HG03521 (cell line): ENCODE results near the gene PCDHGC3.

Experiments
- ATAC-seq: cut with Tn5 transposase; IDR thresholded peaks from one replicate; pipeline ENCODE4 v1.9.1; 2021; ENCODE audit warnings: mild to moderate bottlenecking, moderate library complexity; ENCODE audit not compliant: unreplicated experiment

PCDHGC3 gene

DNA sequence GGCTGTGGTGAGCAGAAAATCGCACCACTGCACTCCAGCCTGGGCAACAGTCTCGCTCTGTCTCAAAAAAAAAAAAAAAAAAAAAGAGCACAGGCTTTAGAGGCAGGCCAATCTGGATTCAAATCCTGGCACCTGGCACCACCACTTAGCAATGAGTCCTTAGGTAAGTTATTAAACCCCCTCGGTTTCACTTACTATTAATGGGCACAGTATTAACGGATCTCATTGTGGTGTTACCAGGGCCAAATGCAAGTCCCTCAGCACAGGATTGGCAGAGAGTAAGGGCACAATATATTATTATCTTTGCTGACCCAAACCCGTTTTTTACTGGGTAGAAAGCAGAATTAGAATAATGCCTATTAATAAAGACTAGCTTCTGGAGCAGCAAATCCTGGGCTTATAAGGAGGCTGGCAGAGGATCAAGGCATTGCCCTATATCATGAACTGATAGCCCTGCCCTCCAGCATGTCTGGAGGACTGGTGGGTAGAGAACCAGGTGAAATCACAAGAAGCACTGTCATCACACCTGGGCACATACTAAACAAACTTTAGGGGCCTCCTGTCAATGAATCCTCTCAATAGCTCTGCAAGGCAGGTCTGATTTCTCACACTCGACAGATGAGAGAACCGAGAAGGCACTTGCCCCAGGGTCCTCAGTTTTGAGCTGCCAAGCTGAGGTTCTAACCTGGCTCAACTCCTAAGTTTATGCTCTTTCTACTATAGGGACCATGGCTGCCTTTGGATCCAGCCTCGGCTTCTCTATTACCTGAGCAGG is 30.8 kb downstream of the PCDHGC3 start:
- ATAC-seq: no peak

- ATAC-seq: peak; percentile 29
Measured at GRCh38 chr5:141507387-141508091, 31.8 kb downstream of the PCDHGC3 start.

DNA sequence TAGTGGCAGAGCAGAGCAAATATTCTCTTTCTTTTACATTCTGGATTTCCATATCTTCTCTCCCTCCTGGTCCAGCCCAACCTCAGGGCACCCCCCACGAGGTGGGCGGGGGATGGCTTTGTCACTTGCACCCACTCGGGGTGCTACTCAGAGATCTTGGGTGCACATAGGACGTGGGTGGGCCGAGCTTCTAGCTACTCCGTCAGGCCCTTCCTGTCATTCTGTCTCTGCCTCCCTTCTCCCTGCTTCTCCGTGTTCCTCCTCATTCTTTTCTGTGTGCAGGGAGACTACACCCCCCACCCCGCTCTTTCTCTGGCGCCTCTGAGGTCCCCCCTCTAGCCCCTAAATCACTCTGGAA is 32.7 kb downstream of the PCDHGC3 start:
- ATAC-seq: no peak

- ATAC-seq: no peak
Measured at GRCh38 chr5:141508798-141509611, 33.2 kb downstream of the PCDHGC3 start.

DNA sequence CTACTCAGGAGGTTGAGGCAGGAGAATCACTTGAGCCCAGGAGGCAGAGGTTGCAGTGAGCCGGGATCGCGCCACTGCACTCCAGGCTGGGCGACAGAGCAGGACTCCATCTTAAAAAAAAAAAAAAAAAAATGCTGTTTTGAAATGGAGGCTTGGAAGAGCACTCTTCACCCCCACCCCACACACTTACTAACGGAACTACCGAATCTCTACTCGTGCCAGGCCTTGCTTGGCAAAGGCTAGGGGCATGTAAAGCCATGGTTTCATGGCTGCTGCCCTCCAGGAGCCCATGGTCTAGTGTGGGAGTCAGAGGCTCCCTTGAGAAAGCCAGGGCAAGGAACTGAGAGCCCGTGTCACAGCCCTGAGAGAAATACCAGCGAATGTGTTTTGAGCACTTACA is 34.4 kb downstream of the PCDHGC3 start:
- no peak for ATAC-seq

GRCh38 chr5:141510850-141511601 is 35.3 kb downstream of the PCDHGC3 start:
- ATAC-seq: no peak

- ATAC-seq: no peak
Measured at GRCh38 chr5:141511771-141512325, 36.1 kb downstream of the PCDHGC3 start.

DNA sequence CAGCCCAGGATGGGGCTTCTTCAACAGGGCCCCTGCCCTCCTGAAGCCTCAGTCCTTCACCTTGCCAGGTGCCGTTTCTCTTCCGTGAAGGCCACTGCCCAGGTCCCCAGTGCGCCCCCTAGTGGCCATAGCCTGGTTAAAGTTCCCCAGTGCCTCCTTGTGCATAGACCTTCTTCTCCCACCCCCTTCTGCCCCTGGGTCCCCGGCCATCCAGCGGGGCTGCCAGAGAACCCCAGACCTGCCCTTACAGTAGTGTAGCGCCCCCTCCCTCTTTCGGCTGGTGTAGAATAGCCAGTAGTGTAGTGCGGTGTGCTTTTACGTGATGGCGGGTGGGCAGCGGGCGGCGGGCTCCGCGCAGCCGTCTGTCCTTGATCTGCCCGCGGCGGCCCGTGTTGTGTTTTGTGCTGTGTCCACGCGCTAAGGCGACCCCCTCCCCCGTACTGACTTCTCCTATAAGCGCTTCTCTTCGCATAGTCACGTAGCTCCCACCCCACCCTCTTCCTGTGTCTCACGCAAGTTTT is 36.7 kb downstream of the PCDHGC3 start:
- no peak for ATAC-seq

- ATAC-seq: no peak
Measured at GRCh38 chr5:141512911-141513626, 37.3 kb downstream of the PCDHGC3 start.

DNA sequence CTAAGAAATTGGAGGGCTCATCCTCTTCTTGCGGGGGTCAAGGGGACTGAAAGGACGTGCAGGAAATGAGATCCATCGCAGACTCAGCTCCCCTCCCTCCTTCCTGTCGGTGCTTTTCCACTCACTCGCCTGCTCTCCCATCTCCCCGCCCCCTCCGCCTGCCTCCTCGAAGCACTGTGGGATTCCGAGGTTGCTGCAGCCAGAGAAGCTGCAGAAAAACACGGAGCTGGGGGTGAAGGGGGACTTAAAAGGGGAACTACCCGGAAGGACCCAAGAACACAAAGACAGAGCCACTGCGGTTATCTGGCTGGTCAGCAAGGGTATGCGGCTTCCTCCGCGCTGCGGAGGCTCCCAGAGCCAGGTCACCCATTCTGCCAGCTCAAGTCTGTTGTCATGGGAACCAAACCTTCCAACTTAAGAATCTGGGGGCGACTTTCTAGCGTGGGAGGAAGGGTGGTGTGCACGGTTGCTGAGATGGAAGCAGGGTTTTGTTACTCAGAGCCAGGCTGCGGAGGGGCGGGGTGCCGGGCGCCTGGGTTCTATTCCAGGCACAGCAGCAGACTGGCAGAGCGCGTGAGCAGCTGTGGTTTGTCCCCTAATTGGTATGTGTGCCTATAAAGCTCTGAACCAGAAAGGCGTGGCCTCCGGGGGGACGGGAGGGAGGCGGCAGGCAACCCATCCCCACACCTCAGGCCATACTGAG is 38.0 kb downstream of the PCDHGC3 start:
- no peak for ATAC-seq

GRCh38 chr5:141514330-141515133 is 38.8 kb downstream of the PCDHGC3 start:
- no peak for ATAC-seq

DNA sequence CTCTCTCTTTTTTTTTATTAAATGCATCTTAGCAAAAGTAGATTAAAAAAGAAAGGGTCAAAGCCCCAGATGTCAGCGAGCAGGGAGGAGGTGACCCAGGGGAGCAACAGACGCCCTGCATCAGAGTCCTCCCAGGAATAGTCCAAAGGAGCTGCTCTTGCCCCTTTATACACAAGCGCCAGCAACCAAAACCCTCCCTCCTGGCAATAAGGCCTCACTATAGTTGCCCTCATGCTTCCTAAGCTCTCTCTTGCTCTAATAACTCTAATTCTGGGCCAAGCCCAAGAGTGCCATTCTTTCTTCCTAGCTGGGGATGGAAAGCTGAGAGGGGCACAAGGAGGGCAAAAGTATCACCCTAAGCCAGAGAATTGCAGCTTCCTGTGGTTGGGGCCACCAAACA is 39.4 kb downstream of the PCDHGC3 start:
- no peak for ATAC-seq

GRCh38 chr5:141515946-141516671 is 40.3 kb downstream of the PCDHGC3 start:
- ATAC-seq: no peak

- no peak for ATAC-seq
Measured at GRCh38 chr5:141516672-141517025, 40.9 kb downstream of the PCDHGC3 start.

DNA sequence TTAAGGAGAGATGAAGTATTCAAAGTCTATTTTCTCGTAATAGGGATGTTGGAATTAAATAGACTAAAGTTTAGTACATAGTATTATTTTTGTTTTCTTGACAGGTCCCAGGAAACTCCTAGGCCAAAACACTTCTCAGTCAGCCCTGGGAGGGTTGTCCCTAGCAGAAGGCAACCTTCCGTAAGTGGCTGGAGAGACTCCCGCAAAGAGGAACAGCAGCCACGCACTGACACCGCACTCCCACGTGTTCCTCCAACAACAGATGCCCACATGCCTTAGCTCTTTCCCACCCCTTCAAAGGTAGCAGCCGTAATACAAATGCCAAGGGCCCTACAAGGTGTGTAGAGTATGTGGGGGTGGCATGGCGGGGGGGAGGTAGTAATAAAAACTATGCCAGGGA is 41.5 kb downstream of the PCDHGC3 start:
- ATAC-seq: no peak

DNA sequence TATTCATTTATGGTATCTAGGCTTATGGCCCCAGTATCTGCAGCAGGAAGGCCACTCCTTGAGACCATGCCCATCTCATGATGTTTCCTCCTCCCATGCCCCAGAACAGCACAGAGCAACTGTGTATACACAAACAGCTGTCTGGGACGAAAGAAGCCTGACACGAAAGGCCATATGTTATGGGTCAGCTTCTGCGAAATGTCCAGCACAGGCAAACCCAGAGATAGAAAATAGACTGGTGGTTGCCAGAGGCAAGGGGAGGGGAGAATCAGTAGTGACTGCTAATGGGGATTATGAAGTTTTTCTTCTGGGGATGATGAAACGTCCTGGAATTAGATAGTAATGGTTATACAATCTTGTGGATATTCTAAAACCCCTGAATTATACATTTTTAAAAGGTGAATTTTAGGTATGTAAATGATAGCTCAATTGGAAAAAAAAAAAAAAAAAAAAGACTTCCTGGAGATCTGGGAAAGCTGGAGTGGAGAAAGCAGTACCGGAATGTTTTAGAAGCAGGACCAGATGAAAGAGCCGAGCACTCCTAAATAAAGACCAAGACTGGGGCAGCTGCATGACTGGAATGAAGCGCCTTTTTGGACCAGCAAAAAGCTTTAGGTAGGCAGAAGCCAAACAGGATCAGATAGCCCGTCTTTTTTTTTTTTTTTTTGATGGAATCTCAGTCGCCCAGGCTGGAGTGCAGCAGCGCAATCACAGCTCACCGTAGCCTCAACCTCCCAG is 42.3 kb downstream of the PCDHGC3 start:
- ATAC-seq: no peak

- no peak for ATAC-seq
Measured at GRCh38 chr5:141518618-141519015, 42.9 kb downstream of the PCDHGC3 start.
